Esophagus muscularis mucosa (tissue), 3 donors: Measurements from ENCODE around the gene ZNF511.
"Not testable (repeated sequence)": the region's sequence is repeated elsewhere in the genome, so short reads cannot be mapped to it uniquely, and the experiment has no call there.

Experiments
- POLR2A ChIP-seq: fragments of 450-650 bp; IDR thresholded peaks from one replicate; pipeline ENCODE4 v1.6.1; 2017; ENCODE audit warnings: antibody characterized with exemption, moderate library complexity, mild to moderate bottlenecking, low read depth
- TF ChIP-seq, protein P1 (sequence below), 3 experiments: fragments of 200-600 bp in 2 of 3; fragments of 450-650 bp in 1 of 3; sonication (generic) in 2 of 3; IDR thresholded peaks; one replicate each; pipeline ENCODE4 v1.5.1; 2017 to 2019; ENCODE audit warnings: antibody characterized with exemption in 3 of 3, mild to moderate bottlenecking in 2 of 3, moderate library complexity in 1 of 3

DNA sequence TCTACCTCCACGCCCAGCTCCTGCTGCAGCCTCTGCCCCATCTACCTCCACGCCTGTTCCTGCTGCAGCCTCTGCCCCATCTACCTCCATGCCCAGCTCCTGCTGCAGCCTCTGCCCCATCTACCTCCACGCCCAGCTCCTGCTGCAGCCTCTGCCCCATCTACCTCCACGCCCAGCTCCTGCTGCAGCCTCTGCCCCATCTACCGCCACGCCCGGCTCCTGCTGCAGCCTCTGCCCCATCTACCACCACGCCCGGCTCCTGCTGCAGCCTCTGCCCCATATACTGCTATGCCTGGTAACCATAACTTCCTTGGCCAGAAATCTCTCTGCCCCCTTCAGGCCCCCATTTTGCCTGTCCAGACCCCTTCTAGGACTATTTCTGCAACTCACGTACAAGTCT, 43.7 kb upstream of the ZNF511 start:
- TF ChIP-seq, protein P1, sequence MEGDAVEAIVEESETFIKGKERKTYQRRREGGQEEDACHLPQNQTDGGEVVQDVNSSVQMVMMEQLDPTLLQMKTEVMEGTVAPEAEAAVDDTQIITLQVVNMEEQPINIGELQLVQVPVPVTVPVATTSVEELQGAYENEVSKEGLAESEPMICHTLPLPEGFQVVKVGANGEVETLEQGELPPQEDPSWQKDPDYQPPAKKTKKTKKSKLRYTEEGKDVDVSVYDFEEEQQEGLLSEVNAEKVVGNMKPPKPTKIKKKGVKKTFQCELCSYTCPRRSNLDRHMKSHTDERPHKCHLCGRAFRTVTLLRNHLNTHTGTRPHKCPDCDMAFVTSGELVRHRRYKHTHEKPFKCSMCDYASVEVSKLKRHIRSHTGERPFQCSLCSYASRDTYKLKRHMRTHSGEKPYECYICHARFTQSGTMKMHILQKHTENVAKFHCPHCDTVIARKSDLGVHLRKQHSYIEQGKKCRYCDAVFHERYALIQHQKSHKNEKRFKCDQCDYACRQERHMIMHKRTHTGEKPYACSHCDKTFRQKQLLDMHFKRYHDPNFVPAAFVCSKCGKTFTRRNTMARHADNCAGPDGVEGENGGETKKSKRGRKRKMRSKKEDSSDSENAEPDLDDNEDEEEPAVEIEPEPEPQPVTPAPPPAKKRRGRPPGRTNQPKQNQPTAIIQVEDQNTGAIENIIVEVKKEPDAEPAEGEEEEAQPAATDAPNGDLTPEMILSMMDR (IDR thresholded peaks at IDR 0.05): not testable (repeated sequence)
- TF ChIP-seq POLR2A: not testable (repeated sequence)
